Activated gamma-delta T cell treated with Interleukin-2 at 50 U/mL for 16 hours (primary cell): ENCODE measurements around the gene RAP1GAP.
"Not testable (repeated sequence)": the region's sequence is repeated elsewhere in the genome, so short reads cannot be mapped to it uniquely, and the experiment has no call there.

Experiments used
- DNase-seq: peaks from one replicate; pipeline ENCODE4 v3.0.0-alpha.2; 2020

Gene RAP1GAP

DNA sequence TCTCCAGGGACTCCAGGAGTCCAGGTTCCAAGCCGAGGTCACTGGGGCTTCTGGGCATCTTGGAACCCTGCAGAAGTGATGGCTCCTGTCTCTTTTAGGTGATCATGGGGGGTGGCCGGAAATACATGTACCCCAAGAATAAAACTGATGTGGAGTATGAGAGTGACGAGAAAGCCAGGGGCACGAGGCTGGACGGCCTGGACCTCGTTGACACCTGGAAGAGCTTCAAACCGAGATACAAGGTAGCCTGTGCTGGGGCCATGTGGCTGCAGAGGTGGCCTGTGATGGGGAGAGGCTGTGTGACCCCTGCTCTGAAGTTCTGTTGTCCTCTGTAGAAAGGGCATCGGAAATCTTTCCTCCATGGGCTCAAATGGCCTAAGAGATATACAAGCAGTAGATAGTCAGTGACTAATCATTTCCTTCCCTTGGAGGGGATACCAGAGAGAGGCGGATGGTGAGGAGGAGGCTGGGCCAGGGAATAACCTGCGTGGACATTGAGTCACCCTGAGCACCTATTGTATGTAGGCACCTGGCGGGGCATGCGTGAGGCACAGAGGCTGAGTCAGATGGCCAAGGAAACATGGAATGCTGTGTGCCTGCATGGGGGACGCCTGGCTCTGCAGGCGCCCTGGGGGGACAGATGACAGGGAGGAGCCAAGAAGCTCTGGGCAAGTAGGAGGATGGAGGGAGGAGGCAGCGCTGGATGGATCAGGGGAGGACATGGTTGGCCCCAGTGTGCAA lies 101.0 kb downstream of the RAP1GAP start:
- no peak for DNase-seq

DNA sequence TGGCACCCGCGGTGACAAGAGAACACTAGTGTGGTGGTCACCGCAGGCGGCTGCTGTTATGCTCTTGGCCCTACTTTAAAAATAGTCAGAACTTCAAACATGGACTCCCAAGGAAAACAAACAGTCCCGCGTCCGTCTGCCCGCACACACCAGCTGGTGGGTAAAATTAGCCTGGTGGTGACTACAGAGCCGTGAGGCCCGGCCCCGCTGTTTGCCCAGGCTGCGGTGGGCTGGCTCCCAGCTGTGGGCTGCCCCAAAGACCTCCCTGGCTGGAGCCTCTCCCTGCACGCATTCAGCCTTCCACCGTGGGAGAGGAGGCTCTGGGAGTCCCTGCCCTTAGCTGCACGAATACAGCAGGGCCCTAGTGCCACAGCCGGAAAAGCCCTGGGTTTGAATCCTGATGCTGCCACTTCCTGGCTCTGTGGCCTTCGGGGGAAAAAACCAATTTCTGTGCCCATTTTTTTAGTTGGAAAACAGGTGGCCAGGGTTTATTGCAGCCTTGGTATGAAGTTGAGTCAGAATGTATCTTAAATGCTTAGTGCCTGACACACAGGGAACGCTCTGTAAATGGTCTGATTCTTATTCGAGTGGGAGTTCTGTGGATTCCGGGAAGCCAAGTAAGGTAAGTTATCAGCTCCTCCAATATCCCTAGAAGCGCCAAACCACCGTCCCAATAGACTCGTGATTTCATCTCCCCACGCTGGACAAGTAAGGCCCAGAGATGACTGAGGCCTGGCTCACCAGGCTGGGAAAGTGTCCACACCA lies 101.7 kb downstream of the RAP1GAP start:
- DNase-seq, result no peak

DNA sequence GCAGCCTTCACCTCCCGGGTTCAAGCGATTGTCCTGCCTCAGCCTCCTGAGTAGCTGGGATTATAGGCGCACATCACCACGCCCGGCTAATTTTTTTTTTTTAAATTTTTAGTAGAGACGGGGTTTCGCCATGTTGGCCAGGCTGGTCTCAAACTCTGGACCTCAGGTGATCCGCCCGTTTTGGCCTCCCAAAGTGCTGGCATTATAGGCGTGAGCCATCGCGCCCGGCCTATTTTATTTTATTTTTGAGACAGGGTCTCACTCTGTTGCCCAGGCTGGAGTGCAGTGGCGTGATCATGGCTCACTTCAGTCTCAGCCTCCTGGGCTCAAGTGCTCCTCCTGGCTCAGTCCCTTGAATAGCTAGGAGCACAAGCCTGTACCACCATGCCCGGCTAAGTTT lies 102.8 kb downstream of the RAP1GAP start:
- DNase-seq, result not testable (repeated sequence)

DNA sequence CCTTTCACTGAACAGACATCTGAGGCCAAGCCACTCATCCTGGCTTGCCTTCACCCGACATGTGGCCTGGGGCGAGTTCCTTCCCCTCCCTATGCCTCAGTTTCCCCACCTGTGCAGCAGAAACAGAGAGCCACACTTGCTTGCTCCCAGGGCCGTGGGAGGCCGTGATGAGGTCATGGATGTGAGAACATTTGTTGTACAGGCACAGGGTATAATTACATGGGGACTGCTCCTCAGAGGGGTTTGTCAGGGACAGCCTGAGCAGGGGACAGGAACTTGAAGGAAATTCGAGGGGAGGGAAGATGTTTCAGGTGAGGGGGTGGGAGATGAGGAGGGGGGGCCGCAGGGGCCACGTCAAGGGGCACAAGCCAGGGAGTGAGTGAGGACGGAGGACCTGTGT lies 103.9 kb downstream of the RAP1GAP start:
- DNase-seq, result no peak

DNA sequence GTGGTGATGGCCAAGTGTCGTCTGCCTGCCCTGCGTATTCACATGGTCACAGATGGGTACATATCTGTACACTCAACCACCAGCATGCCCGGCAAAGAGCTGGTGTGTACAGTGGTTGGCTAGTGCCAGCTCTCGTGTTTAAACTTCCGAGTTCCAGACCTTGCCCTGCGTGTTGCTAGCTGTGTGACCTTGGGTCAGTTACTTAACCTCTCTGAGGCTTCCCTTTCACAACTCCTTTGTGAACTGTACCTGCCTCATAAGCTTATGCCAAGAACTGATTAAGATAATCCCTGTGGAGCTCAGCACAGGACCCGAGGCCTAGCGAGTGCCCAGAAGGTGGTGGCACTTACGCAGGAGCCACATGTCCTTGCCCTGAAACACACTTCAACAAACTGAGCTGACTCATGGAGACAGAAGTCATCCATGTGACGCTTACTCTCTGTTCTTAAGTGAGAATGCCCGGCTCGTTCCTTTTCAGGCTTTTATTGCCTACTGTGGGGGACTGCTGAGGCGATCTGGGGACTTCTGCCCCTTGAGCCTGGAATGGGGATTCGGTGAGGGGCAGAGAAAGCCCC lies 104.5 kb downstream of the RAP1GAP start:
- no peak for DNase-seq

DNA sequence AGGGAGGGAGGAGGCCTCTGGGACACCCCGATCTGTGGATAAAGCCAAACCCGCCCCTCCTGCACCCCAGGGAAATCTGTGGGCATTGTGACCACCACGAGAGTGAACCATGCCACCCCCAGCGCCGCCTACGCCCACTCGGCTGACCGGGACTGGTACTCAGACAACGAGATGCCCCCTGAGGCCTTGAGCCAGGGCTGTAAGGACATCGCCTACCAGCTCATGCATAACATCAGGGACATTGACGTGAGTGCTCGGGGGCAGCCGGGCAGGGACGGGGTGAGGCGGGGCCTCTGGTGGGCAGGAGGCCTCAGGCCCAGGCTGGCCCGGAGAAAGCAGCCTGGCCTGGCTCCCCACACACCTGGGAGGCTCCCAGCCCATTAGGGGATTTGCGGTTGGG lies 105.2 kb downstream of the RAP1GAP start:
- no peak for DNase-seq

GRCh38 chr1:21562896-21563295 lies 106.3 kb downstream of the RAP1GAP start:
- DNase-seq, result no peak

GRCh38 chr1:21560916-21561638 lies 108.1 kb downstream of the RAP1GAP start:
- DNase-seq, result no peak

DNA sequence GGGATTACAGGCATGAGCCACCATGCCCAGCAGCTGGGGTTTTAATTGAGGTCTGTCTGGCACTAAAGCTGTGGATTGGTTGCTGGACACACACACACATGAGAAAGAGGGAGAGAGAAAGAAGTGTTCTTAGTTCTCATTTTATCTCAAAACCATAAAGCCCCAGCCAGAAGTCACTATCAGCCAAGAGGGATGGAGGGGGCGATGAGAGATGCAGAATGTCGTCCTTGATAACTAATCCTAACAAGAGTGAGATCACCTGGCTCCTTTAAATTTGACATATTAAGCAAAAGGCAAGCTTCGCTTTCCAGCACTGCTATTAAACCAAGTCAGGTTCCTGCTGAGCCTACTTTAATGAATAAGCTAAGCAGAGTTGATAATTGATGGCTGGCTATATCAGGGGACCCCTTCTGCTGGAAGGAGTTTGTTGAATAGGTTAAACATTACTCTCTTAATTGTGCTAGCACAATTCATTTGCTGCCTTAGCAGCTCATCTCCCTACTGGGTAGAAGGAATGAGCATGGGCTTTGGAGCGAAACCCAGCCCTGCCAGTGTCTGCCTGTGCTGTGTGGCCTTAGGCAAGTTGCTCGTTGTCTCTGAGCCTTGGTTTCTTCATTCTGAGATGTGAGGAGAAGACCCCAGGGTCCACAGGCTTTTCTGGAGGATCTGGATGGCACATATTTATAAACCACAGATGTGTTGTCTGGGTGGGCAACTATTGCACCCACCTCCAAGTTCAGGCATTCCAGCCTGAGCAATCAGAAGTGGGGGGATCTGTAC lies 109.2 kb downstream of the RAP1GAP start:
- DNase-seq, result no peak

DNA sequence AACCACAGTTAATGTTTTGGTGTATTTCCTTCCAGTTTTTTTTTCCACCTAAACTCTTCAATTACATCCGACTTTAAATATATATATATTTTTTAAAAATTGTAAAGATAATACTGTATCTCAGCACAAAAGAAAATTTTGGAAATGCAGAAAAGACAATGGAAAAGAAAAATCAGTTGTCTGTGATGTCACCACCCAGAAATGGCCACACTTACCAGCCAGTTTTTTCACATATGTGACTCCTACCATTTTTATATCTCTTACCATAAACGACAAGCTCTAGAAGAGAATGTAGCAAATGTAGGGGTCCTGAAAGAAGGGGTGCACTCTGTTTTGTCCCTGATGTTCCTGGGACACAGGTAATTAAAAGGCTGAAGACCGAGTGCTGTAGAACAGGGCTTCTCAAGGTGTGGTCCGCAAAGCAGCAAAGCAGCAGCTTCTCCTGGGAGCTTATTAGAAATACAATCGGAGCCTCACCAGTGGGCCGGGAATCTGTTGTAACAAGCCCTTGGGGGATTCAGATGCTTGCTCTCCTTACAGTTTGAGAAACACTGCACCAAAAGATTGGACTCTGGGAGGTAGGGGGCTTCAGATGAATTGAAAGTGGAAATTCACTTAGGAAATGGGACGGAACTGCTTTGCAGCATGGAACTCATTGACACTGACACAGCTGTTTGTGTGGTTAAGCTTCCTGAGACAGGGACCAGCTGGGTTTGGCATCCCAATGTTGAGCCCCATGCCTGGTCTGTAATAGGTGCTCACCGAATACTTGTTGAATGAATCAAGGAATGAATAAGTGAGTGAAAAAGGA lies 115.8 kb downstream of the RAP1GAP start:
- no peak for DNase-seq

- no peak for DNase-seq
These were observed 116.4 kb downstream of the RAP1GAP start for GRCh38 chr1:21552715-21553114.

- no peak for DNase-seq
These were observed 118.2 kb downstream of the RAP1GAP start for GRCh38 chr1:21550866-21551475.

- no peak for DNase-seq
These were observed 119.1 kb downstream of the RAP1GAP start for GRCh38 chr1:21550097-21550496.

DNA sequence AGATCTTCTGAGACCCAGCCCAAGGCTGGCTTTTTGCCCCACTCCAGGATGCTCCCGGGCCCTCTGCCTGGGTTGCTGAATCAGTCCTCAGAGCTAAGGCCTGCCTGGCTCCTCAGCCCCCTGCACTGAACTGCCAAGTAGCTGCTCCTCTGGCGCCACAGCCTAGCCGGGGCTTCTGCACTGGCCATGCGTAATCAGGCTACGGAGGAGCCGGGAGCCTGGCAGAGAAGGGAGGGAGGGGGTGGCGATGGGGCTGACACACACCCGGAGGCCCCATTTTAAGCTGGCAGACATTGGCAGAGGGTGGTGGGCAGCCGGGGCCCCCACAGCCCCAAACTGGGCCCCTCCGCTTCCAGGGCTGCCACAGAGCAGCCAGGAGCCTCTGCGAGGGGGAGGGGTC lies 121.3 kb downstream of the RAP1GAP start:
- no peak for DNase-seq
